ENCODE measurements around the gene NBR1. TPM values are rescaled to one million over a fixed set of nuclear protein-coding genes. Genes with fewer than 3 reads are reported as not detected.
"Not testable (repeated sequence)": the region's sequence is repeated elsewhere in the genome, so short reads cannot be mapped to it uniquely, and the experiment has no call there.

The NBR1 gene
- total and polyA plus RNA-seq, 2 of the 8 experiments (the other 6 are each of a cell fraction or from before 2014, with no cell fraction given) = 13.5 to 36.0 TPM

DNA sequence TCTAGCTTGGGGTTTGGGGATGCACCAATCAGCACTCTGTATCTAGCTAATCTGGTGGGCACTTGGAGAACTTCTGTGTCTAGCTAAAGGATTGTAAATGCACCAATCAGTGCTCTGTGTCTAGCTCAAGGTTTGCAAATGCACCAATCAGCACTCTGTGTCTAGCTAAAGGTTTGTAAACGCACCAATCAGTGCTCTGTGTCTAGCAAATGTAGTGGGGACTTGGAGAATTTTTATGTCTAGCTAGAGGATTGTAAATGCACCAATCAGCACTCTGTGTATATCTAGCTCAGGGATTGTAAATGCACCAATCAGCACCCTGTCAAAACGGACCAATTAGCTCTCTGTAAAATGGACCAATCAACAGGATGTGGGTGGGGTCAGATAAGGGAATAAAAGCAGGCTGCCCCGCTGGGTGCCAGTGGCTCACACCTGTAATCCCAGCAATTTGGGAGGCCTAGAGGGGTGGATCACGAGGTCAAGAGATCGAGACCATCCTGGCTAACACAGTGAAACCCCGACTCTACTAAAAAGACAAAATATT, 43.6 kb upstream of the NBR1 start:
- H3K27ac ChIP-seq (ENCODE audit: low read depth, low read length); H2BK5ac ChIP-seq (ENCODE audit: low read depth, low read length); H2BK120ac ChIP-seq (replicated peaks; ENCODE audit: low read depth, low read length); H2BK12ac ChIP-seq (ENCODE audit: low read depth, low read length); H3K4me2 ChIP-seq (ENCODE audit: insufficient read depth in 1 of 2, low read depth in 2 of 2, low read length in 2 of 2); H4K5ac ChIP-seq (ENCODE audit: insufficient read length, low read depth, low read length); H3K4ac ChIP-seq (replicated peaks; ENCODE audit: insufficient read length, low read depth, low read length); H3K23me2 ChIP-seq (ENCODE audit: low read depth, low read length); H2AFZ ChIP-seq (ENCODE audit: low read length); H3K9me3 ChIP-seq (ENCODE audit: insufficient read depth in 2 of 2, low read depth in 1 of 2, low read length in 1 of 2); H3K18ac ChIP-seq (ENCODE audit: extremely low read depth, low read length); H3K79me1 ChIP-seq (ENCODE audit: low read depth, low read length); H3K23ac ChIP-seq (ENCODE audit: insufficient read length); FAIRE-seq; H3K9ac ChIP-seq (replicated peaks in 1 of 4; ENCODE audit: extremely low read depth in 1 of 4, low read depth in 3 of 4, low read length in 3 of 4); H4K91ac ChIP-seq (replicated peaks; ENCODE audit: insufficient read length, low read length); H3K4me1 ChIP-seq (replicated peaks in 1 of 4; ENCODE audit: control insufficient read depth in 3 of 4, insufficient read depth in 4 of 4, low read length in 3 of 4); DNase-seq (ENCODE audit: low read depth in 1 of 2, low spot score in 2 of 2); H3K4me3 ChIP-seq (ENCODE audit: extremely low read depth in 1 of 4, insufficient read depth in 2 of 4, low read depth in 3 of 4, low read length in 4 of 4); H3K14ac ChIP-seq (ENCODE audit: insufficient read length); H2AK5ac ChIP-seq (ENCODE audit: low read depth, low read length); H3K27me3 ChIP-seq (replicated peaks in 1 of 4; ENCODE audit: control insufficient read depth in 3 of 4, extremely low read depth in 1 of 4, insufficient read depth in 3 of 4, low read length in 3 of 4); H4K20me1 ChIP-seq (replicated peaks in 1 of 2; ENCODE audit: control insufficient read depth in 1 of 2, insufficient read depth in 2 of 2, low read length in 2 of 2); H2BK15ac ChIP-seq (ENCODE audit: low read length); H4K8ac ChIP-seq (ENCODE audit: extremely low read depth, insufficient read depth, low read length); H3K56ac ChIP-seq (replicated peaks; ENCODE audit: insufficient read length, low read depth, low read length); H2BK20ac ChIP-seq (ENCODE audit: low read length): not testable (repeated sequence)
- Histone ChIP-seq H3K79me2 (ENCODE audit: control insufficient read depth in 1 of 2, insufficient read depth in 2 of 2, low read length in 2 of 2) (peaks cover 0 to 30% of the 10 kb centered on the region in 2 experiments; a peak in 2 of 4 replicates), H3K36me3 (ENCODE audit: control insufficient read depth in 2 of 4, insufficient read depth in 4 of 4, low read length in 3 of 4) (peaks cover 0 to 10% (median 6%) of the 10 kb centered on the region in 4 experiments; a peak in 3 of 8 replicates)
- CTCF ChIA-PET (ENCODE audit: partially characterized antibody) = interaction anchor here (0.7 to 1.3 kb wide), 4 partner anchors 12 to 129 kb away, joined by 3 to 4 read pairs (median 3); partner anchors contain the start of genes RPL27 and TMEM106A
- POLR2A ChIA-PET (ENCODE audit: partially characterized antibody) = interaction anchor here (1.1 to 5.5 kb wide), 14 partner anchors 10 to 188 kb away, joined by 3 to 29 read pairs (median 4); partner anchors contain the start of genes NBR1, RPL27 and VAT1
- WGBS, 2 experiments (ENCODE audit: extremely low coverage in 1 of 2, insufficient coverage in 1 of 2, insufficient read length in 1 of 2, insufficient replicate concordance in 2 of 2, low coverage in 1 of 2, low lambda C conversion rate in 2 of 2, missing lambda C conversion rate in 1 of 2) = 92% methylated on average over 6 of the region's 6 CpGs; no CpG with 5 or more reads in 1 of the 2 experiments
